Bronchial epithelial cell (primary cell): Measurements from ENCODE around the gene CCDC102B. TPM values are rescaled to one million over a fixed set of nuclear protein-coding genes. Genes with fewer than 3 reads are reported as not detected.

Experiments
- DNase-seq: peaks from one replicate; pipeline ENCODE4 v3.0.0-alpha.2; 2010; ENCODE audit warnings: low read depth
- FAIRE-seq: peaks from 2 replicates; lab custom pipeline; 2011; peaks lifted over from hg19 to GRCh38; lab: Jason Lieb, UNC
- H3K27me3 ChIP-seq: 2 replicates; pipeline ENCODE4 v1.5.1; 2011; ENCODE audit warnings: low read length; ENCODE audit not compliant: control insufficient read depth, insufficient read depth
- H3K36me3 ChIP-seq: 2 replicates; pipeline ENCODE4 v1.5.1; 2011; ENCODE audit warnings: low read length; ENCODE audit not compliant: control insufficient read depth, insufficient read depth
- H3K4me3 ChIP-seq: 2 replicates; pipeline ENCODE4 v1.5.1; 2011; ENCODE audit warnings: mild to moderate bottlenecking, low read depth, low read length, control low read depth
- CTCF ChIP-seq: IDR thresholded peaks from 2 replicates; pipeline ENCODE4 v1.5.1; 2011; ENCODE audit warnings: mild to moderate bottlenecking, moderate library complexity, low read length, control low read depth, inconsistent platforms; ENCODE audit not compliant: insufficient read depth, severe bottlenecking
- total RNA-seq: library from RNA; depleted of rRNA; stranded (reverse); fragments of >200 nt; gene quantifications from 2 replicates; pipeline ENCODE4 v1.2.1, GENCODE V29; 2014

The CCDC102B gene
- total RNA-seq, 1 donor from 2014 or later, result 1.6 TPM

GRCh38 chr18:68841301-68841700 lies 43.4 kb downstream of the CCDC102B start:
- no peaks in the 10 kb centered on the region for H3K27me3 ChIP-seq
- FAIRE-seq (no peak), DNase-seq (peak; percentile 38)
- no peak overlapping the region for H3K4me3 ChIP-seq
- H3K36me3 ChIP-seq, result no peaks in the 10 kb centered on the region
- TF ChIP-seq CTCF, result no peak

- H3K27me3 ChIP-seq, result no peaks in the 10 kb centered on the region
- DNase-seq (no peak), FAIRE-seq (no peak)
- no peaks in the 10 kb centered on the region for H3K36me3 ChIP-seq
- no peak for TF ChIP-seq CTCF
- H3K4me3 ChIP-seq, result no peak overlapping the region
These were observed 45.1 kb downstream of the CCDC102B start for GRCh38 chr18:68842951-68843350.

- Histone ChIP-seq H3K4me3 (no peak overlapping the region), H3K36me3 (no peaks in the 10 kb centered on the region), H3K27me3 (no peaks in the 10 kb centered on the region)
- DNase-seq (no peak), FAIRE-seq (no peak)
- no peak for TF ChIP-seq CTCF
These were observed 45.7 kb downstream of the CCDC102B start for GRCh38 chr18:68843473-68844089.

GRCh38 chr18:68847219-68847837 lies 49.4 kb downstream of the CCDC102B start:
- Histone ChIP-seq H3K4me3 (no peak overlapping the region), H3K36me3 (no peaks in the 10 kb centered on the region), H3K27me3 (no peaks in the 10 kb centered on the region)
- DNase-seq, result peak; percentile 44
- no peak for FAIRE-seq
- TF ChIP-seq CTCF, result peak; percentile 29

- Histone ChIP-seq H3K4me3 (no peak overlapping the region), H3K36me3 (no peaks in the 10 kb centered on the region), H3K27me3 (no peaks in the 10 kb centered on the region)
- TF ChIP-seq CTCF, result no peak
- DNase-seq (no peak), FAIRE-seq (no peak)
These were observed 50.4 kb downstream of the CCDC102B start for GRCh38 chr18:68848242-68848641.

- FAIRE-seq, result no peak
These were observed 57.0 kb downstream of the CCDC102B start for GRCh38 chr18:68854786-68855391.

More at GRCh38 chr18:68854786-68855391, 57.0 kb downstream of the CCDC102B start:
- no peak for DNase-seq
- Histone ChIP-seq H3K36me3 (no peaks in the 10 kb centered on the region), H3K27me3 (no peaks in the 10 kb centered on the region), H3K4me3 (no peak overlapping the region)
- TF ChIP-seq CTCF, result no peak
